NCI-H1436 treated with DMSO at 0.1 percent for 48 hours (cell line): ENCODE results near the gene HMHB1.
"Not testable (repeated sequence)": the region's sequence is repeated elsewhere in the genome, so short reads cannot be mapped to it uniquely, and the experiment has no call there.

Experiments used
- DNase-seq: peaks from one replicate; lab custom pipeline; 2025; lab: John Stamatoyannopoulos, UW

The HMHB1 gene

DNA sequence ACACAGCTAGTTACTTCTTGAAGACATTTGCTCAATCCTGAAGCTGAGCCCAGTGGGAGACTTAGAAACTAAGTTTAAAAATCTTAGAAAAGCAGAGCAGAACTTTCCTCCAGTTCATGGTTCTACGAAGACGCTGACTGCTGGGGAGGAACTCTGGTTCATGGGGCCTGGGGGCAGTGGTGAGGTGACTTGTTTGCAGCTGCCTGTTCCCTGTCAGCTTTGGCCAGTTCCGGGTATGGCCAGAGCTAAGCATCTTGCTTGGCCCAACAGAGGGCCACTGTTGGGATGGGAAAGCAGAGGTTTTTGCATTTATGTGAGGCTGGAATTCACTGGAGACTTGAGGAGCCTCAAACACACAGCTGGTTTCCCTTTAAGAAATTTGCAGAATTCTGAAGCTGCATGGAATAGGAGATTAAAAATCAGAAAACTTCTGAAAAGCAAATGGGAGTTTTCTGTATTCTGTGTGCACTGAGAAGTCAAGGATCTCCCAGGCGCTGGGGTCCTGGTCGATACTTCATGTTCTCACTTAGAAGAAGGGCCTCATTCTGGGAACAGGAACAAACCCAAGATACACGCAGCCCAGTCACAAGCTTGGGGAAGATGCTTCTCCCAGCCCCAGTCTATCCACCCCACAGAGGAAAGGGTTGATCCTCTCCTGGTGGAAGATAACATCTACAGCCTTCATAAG lies 10.6 kb upstream of the HMHB1 start:
- DNase-seq, result no peak

DNA sequence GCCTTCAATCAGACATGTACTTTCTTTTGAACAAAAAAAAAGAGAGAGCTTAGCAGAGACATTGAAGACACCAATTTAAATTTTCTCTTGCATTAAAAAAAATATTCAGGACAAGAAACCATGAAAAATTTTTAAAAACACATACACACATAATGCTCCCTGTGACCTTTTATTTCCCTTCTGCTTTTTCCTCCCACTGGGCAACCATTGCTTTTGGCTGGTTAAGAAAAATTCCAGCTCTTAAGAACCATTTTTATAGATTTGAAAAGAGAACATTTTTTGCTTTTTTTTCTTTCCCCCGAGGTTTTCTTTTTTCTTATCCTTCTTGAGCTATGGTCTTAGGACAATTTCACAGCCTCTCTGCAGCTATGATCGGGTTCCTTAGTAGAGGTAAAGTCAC lies 6.1 kb upstream of the HMHB1 start:
- DNase-seq, result no peak

DNA sequence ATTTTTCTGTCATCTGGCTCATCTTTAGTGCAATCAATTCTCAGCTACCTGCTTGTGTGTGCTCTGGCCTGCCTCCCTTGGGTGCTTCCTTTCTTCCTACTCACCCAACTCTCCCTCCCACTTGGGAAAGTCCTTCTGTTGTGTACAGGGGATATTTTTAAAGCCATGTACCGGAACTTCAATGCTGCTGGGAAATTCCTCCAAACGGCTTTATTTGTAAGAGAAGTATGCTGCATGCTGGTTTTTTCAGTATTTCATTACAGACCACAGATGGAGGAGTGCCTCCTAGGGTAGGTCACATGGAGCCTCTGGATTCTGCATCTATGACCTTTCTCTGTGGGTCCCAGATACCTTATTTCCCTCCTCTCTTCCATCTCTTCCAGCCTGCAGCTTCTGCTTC lies 5.4 kb upstream of the HMHB1 start:
- no peak for DNase-seq

DNA sequence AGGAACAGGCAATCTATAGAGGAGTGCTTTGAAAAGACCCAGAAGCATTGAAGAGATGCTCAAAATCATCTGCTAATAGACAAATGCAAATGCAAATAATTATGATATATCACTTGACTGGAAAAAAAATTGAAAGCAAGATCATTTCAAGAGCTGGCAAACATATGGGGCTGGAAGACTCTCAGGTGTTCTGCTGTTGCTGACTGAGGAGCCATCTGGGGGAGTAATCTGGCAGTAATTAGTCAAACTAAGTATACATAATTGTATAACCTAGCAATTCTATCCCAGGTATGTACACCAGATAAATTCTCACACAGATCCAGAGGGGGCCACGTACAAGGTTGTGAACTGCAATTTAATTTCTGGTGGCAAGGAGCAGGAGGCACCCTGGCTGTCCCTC lies 4.6 kb upstream of the HMHB1 start:
- no peak for DNase-seq

DNA sequence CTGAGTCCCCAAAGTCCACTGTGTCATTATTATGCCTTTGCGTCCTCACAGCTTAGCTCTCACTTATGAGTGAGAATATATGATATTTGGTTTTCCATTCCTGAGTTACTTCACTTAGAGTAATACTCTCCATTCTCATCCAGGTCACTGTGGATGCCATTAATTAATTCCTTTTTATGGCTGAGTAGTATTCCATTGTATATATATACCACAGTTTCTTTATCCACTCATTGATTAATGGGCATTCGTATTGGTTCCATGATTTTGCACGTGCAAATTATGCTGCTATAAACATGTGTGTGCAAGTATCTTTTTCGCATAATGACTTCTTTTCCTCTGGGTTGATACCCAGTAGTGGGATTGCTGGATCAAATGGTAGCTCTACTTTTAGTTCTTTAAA lies 4.4 kb downstream of the HMHB1 start:
- DNase-seq, result not testable (repeated sequence)

DNA sequence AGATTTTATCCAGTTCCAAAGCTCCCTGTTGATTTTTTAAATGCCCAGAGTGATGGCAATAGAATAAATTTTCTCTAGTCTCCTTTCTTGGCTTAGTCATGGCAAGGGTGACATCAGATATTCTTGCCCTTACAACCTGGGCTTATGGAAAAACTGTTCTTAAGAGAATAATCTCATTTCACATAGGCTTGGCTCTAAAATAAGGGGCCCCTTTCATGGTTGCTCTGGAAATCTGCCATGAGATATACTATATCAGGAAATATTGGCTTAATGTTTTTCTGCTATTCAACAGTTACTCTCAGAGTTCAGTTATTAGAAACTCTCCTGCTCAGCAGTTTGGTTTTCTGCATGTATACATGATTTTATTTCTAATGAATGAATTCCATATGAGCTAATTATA lies 7.8 kb downstream of the HMHB1 start:
- DNase-seq, result no peak

DNA sequence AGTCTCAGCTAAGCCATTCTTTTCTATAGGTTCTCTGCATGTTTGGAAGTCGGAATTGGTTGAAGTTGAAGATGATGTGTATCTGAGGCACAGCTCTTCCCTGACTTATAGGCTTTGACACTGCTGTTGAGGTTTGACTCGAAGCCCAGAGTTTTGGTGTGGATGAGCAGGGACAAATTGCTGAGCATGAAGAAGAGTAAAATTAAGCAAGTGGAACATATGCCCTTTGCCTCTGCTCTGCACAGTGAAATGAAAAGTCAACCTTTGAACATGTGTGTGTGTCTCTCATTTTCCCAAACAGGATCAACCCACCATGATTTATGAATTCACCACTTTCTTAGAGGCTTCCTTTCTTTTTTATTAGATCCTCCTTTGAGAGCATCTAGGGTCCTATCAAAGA lies 8.5 kb downstream of the HMHB1 start:
- no peak for DNase-seq

DNA sequence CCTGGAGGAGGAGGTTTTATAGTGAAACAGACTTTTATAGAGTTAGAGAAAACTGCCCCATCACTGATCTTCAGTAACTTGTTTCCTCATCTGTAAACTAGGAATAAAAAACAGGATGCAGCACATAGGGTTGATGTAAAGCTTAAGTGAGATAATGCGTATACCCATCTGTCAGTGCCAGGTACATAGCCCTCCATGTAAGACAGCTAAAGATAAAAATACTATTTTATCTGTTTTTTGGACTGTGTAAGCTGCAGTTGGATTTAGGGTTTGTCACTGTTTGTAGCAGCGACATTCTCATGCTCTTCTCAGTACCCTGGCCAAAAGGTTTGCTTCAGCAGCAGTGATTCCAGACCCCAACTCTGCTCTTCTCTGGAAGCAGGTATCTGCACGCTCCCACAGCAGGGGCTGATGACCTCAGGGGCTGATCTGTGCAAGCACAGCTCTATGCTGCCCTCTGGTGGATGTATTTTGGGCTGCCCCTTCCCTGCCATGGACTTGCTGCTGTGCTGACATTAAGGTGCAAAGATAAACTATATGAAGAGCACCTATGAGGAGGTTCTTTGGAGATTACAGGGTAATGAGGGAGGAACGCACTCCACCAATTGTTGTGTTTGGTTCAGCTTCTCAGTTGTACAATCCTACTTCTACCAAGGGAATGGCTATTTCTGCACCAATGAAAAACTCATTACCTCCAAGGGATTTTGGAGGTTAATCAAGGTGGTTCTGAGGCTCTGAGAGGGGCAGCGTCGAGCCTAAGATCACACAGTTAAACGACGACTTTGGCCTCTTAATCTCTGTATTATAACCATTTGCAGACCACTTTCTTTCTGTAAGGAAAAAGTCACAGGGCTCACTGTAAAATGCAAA lies 13.1 kb downstream of the HMHB1 start:
- DNase-seq, result no peak

DNA sequence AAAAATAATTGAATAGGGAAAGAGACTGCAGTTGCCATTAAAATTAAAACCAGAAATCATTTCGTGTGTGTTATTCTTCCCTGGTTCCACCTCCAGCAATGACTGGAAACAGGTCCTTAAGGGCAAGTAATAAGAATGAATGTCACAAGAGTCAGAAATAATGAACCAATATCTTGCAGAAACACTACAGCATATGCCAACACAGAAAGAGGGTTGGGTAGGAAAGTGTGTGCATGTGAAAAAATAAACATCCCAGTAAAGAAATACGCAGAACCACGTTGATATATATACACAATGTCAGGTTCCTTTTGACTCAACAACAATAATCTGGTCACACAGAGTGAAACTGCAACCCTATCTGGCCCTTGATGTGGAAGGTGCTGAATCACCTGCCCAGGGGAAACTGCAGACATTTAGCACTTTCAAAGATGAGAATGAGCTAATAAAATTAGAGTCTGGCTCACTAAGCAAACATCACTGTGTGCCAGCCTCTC lies 15.0 kb downstream of the HMHB1 start:
- DNase-seq, result no peak

DNA sequence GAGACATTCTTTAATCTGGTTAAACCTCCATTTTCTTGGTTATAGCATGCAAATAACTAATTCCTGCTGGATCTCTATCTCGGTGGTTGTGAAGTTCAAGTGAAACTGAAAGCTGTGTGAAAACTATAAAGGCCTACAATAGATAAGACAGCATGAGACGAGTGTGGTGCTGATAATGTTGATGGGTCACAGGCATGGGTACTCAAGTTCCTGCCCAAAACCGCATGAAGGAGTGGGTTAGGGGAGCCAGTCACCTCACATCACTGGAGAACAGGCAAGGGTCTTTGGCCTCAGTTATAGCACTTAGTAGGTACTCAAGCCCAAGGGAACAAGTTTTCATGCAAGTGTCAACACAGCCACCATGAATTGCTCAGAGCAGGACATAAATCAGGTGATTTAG lies 16.7 kb downstream of the HMHB1 start:
- no peak for DNase-seq

DNA sequence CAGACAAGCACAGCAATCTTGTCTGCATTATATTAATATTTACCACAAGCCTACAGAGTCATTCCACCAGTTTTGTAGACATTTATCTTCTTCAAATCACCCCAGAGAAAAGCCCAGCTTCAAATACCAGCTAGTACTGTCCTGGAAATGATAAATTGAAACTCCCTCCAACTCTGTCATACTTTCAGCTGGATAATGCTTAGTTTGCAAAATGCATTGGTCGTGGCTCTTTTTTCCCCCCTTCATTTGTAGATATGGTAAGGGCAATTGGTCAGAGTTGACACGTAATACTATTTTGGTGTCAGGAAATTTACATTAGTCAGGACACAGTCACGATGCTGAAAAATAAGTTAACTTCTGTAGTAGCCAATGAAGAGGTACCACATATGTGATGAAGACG lies 21.2 kb downstream of the HMHB1 start:
- DNase-seq, result no peak

DNA sequence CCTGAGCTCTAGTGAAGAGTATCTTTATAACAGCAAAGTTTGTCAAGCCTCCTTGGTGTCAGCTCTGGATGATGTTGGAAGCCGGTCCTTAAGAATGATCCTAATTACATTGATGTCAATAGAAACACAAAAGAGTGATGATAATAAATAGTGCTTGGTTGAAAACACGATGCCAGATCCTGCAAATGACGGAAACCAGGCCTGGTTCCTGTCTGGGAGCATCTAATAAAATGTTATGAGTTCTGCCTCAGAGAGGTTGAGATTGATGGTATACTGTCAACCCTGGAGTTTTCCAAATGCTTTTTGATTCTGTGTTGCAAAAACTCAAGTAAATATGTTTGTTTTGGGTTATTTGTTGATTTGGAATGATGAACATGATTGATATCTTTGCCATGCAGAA lies 23.3 kb downstream of the HMHB1 start:
- no peak for DNase-seq

DNA sequence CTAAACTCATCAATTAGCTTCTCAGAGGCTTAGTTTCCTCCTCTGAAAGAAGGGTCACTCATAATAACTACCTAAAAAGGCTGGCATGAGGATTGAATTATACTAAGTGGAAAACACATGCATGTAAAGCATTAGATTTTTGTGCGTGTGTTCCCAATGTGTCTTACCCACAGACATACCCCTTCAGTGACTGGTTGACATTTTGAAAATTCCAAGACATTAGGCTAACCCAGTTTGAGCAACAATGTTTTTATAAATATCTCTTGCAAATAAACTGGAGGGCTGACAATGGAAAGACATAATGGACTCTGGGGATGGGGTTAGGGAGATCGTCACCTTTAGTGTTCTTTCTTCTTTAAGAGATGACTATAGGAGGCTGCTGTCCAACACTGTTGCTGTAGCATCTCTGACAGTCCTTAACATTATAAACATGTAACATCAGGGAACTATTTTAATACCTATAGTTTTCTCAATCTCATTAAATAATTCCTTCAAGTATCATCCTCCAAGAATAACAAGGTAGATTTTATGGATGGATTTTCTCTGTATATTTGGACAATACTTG lies 24.3 kb downstream of the HMHB1 start:
- DNase-seq, result no peak

DNA sequence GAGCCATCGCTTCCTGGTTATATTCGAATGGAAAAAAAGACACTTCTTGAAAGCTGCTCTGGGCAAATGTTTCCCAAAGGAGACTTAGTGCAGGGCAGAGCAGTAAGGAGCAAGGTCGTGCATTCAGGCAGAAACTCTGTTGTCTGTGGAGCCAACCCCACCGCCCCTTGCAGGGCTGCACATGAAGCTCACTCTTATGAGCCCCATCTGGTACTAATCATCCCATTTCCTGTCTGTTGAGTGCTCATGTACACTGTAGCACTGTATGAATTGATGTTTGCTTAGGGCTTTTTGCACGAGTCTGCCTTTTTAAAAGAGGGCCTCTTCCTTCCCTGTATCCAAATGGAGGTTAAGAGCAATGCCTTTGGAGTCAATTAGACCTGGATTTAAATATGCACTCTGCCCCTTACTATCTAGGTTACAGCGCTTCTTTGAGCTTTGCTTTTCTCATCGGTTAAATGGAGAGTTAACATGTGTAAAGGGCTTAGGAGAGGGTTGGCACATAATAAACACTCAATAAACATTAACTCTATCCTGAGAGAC lies 25.4 kb downstream of the HMHB1 start:
- DNase-seq, result peak; percentile 90

DNA sequence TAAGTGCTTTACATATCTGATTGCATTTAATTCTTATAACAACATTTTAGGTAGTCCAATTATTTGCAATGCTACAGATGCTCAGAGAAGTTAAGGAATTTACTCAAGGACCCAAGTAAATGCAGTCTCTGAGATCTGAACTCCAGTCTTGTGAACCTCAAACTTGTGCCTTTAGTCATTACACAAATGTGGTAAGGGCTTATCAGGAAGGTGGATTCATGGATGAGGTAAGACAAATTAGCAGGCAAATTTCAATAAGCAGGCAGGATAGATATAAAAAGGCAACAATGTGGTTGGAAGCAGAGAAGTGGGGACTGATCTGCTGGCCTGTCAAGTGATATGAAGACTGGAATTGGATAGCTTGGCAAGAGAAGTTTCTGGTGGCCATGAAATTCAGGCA lies 29.5 kb downstream of the HMHB1 start:
- no peak for DNase-seq

DNA sequence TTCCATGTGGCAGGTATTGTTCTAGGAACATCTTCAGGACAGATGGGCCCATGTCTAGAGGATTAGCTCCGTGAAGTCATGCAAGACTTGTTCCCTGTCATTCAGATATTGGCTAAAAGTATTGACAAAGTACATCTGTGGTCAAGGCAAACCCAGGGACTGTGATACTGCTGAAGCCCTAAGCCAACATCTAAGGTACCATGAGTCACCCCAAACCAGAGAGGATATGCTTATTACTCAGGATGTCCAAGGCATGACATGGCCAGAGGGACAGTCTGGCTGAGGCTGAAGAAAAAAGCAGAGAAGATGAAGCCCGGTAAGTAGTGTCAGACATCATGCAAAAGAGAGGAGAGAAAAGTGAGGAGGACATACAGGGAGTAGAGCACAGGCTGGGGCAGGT lies 31.0 kb downstream of the HMHB1 start:
- no peak for DNase-seq

DNA sequence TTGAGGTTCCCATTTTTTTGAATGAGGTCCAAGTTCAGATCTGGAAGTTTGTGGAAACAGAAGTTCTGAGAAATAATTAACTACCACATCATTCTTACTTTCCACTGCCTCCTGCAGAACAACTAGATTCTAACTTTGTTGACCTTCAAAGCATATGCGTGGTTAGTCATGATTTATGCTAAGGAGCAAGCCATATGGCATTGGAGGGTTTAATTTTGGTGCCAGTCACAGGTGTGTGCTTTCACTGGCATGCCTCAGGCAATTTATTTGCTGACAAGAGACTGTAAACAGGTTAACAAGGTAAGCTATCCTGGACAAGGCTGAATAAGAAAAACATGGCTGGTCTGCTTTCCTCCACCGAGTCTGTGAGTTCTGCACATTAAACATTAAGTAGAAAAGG lies 31.5 kb downstream of the HMHB1 start:
- DNase-seq, result no peak

DNA sequence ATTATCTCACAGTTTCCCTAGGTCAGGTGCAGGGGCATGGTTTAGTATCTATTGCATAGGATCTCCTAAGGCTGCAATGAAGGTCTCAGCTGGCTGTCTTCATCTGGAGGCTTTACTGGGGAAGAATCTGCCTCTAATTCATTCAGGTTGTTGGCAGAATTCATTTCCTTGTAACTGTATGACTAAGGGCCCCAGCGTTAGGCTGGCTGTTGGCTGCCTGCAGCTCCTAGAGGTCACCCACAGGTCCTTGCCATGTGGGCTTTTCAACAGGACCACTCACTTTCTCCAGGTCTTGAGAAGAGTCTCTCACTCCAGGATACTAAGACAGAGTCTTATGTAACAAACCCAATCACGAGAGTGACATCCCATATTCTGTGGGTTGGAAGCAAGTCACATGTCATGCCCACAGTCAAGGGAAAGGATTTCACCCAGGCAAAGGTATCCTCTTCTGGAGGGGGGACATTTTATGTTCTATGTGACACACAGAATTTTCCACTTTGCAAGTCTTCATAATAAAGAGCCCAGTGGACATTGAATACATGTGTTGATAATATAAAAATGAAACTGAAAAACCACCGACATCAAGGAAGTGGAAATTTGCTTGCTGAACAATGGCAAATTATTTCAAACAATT lies 38.2 kb downstream of the HMHB1 start:
- no peak for DNase-seq

DNA sequence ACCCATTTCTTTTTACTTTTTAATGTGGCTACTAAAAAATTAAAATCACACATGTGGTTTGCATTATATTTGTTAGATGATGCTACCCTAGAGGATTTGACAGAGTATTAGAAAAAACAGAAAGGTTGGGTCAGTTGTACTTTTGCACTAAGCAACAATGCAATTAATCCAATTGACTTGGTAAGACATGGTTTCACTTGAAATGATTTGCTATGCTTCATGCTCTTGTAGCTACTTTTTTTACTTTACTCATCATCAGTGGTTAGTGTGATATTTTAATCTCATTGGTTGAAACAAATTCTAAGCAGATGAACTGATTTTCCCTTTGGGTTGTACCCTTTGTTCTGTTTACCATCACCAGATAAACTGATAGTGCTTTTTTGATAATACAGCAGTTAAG lies 39.4 kb downstream of the HMHB1 start:
- DNase-seq, result no peak

DNA sequence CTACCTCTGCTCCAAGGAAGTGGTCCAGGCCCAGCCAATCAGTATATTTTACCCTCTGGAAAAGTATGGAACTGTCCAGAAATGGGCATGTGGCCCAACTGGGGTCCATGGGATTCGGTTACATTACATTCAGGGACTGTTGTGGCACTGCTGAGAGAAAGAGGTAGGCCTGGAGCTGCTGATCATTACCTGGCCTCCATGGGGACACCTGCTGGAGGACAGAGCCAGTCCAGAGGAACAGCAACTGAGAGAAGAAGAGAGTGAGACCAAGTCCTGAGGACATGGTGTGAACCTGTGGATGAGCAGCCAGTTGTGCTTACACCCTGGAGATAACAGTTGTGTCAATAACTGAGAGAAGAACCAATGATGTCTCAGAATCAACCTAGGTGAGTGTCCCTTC lies 48.2 kb downstream of the HMHB1 start:
- DNase-seq, result no peak

DNA sequence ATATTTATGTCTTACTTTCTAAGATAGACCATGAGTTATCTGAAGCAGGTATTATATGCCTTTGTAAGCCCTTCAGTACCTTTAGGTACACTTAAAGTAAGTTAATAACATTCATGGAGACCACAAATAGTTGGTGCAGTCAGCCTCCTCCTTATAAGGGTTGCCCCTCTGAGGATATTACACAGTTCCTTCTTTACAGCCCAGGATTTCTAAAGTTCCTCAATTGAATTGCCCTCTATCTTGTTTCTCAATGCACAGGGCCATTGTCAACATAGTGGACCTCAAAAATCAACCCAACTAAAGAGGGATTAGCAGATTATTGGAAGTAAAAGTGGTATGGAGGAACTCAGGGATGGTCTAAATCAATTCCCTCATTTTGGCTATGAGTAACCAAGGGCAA lies 50.3 kb downstream of the HMHB1 start:
- DNase-seq, result no peak

DNA sequence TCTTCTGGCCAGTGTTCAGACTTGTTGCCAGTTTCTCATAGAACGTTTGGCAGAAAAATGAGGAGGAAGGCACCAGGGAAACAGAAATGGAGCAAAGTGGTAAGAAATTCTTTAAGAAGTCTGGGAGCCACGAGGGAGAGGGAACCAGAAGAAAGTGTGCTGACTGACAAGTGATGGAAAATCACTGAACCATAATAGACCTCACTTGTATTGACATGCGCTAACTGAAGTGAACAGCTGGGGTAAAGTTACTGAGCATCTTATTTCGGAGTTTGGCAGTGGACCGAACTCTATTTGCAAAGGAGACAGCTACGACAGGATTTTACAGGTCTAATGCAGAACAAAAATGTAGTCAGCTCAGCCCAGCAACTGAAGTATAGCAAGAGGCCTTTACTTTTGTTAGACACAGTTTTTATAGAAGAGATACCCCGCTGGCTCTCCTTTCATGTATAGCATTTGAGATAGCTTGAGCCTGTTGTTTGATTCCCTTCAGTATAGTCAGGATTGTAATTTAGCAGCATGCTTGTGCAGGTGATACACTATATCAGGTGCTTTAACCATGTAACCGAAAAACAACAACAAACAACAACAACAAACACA lies 53.6 kb downstream of the HMHB1 start:
- DNase-seq, result no peak
